ENCODE data around the gene SLC9A8.

The SLC9A8 gene

DNA sequence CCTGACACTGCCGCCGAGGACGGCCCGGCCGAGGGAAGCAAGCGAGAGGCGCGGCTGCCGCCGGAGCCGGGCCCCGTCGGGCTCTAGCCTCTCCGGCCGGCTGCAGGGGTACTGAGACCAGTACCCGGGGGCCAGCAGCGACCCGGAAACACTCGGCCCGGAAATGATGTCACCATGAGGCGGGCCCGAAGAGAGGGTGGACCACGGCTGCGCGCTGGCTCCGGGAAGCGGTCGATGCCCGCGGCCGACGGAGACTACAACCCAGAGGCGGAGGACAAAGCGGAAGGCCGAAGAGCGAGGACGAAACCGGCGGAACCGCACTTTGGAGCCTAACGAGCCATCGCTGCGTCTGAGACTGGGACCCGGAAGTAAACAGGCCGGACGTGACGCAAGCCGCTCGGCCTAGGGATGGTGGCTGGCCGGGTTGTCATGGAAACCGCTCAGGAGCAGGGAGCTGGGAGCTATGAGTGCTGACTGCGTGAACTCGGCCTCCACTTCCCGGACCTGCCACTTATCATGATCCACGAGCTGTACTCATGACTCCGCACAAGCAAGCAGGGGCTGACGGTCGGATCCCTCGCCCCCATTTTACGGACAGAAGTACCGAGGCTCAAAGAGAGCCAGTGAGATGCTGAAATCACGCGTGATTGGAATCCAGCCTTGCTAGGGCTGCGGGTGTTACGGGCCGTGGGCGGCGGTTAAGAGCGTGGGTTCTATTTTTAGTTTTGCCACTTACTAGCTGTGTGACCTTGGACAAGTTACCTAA, 102.9 kb downstream of the SLC9A8 start, which contains the start of gene SPATA2:
TSS of gene SPATA2 (minus strand) at position 150 of the 766 bp plus-strand sequence. CDS start 7,039 bp downstream, outside the sequence.
- DNase-seq (ENCODE audit: low read depth, low spot score), result peak; percentile 66

DNA sequence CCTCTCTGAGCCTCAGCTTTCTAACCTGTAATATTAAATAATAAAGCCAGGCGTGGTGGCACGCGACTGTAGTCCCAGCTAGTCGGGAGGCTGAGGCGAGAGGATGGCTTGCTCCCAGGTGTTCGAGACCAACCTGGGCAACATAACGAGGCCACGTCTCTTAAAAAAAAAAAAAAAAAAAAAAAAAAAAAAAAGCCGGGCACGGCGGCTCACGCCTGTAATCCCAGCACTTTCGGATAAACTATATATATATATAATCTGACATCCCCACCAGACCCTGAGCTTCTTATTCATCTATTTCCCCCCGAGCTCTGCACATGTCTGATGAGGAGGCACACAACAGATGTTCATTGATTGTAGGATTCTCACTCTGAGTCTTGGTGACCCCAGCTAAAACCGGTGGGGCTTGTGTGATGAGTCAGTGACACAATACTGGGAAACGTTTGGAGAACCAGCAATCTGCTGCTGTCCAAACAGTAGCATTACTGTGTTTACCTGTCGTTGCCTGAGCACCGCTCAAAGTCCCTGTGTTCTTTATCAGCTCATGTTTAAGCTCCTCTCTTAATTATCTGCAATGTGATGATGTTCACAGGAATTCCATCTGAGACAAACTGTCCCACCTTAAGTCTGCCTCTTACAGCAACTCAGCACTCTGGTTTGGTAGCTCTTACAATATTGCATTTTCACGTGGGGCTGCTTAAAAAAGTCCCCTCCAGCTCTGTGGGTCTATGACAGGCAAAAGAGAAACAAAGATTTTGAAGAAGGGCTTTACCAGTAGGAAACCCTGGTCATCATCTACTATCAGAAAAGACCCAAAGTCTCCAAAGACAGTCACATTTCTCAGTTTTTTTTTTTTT, 103.7 kb downstream of the SLC9A8 start:
- DNase-seq (ENCODE audit: low read depth, low spot score), result no peak

DNA sequence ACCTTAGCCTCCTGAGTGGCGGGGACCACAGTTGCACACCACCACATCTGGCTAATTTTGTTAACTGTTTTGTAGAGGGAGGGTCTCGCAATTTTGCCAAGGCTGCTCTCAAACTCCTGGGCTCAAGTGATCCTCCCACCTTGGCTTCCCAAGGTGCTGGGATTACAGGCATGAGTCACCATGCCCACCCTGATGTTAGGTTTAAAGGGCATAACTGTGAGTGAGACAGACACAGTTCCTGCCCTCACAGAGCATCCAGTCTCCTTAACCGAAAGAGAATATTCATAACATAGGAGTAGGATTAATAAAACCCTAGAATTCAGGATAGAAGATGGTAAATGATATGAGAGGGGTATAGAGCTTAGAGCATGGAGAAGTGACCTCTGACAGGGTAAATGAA, 105.8 kb downstream of the SLC9A8 start:
- DNase-seq (ENCODE audit: low read depth, low spot score), result no peak

DNA sequence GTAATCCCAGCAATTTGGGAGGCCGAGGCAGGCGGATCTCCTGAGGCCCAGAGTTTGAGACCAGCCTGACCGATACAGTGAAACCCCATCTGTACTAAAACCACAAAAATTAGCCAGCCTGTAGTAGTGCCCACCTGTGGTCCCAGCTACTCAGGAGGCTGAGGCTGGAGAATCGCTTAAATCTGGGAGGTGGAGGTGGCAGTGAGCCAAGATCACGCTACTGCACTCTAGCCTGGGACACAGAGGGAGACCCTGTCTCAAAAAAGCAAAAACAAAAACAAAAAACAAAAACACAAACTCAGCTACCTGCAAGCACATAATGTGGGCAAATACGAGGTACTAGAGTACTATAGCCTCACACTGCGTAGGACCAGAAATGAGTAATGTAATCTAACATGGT, 106.4 kb downstream of the SLC9A8 start:
- no peak for DNase-seq (ENCODE audit: low read depth, low spot score)

DNA sequence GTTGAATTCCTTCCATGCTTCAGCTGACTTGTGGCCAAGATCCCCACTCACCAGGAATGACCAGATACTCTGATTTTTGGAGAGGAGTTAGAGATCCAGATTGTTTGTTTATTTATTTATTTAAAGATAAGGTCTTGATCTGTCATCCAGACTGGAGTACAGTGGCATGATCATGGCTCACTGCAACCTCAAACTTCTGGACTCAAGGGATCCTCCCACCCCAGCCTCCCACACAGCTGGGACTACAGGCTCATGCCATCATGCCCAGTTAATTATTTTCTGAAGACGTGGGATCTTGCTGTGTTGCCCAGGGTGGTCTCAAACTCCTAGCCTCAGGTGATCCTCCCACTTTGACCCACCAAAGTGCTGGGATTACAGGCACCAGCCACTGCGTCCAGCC, 106.8 kb downstream of the SLC9A8 start:
- no peak for DNase-seq (ENCODE audit: low read depth, low spot score)

DNA sequence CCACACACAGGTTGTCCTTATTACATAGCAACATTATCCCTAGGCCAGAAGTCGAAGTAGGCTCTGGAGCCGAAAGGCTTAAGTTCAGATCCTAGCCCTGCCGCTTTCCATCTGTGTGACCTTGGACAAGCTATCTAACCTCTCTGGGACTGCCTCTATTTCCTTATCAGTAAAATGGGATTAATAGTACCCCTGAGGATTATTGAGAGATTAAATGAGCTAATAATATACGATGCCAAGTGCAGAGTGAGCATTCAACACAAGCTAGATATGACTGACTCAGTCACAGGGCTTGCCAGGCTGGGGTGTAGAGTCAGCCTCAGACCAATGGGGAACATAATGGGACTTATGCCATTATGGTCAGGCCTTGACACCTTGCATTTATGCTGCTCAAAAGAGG, 111.6 kb downstream of the SLC9A8 start:
- no peak for DNase-seq (ENCODE audit: low read depth, low spot score)

DNA sequence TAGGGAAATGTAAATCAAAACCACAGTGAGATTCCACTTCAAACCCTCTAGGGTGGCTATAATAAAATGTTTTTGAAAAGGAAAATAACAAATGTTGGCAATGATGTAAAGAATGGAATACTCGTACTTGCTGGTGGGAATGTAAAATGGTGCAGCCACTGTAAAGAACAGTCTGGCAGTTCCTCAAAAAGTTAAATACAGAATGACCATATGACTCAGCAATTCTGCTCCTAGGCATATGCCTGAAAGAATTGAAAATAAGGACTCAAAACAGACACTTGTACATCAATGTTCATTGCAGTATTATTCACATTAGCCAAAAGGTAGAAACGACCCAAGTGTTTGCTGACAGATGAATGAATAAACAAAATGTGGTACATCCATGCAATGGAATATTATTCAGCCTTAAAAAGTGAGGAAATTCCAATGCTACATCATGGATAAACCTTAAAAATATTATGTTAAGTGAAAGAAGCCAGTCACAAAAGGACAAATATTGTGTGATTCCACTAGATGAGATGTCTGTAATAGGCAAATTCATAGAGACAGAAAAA, 113.3 kb downstream of the SLC9A8 start:
- no peak for DNase-seq (ENCODE audit: low read depth, low spot score)

DNA sequence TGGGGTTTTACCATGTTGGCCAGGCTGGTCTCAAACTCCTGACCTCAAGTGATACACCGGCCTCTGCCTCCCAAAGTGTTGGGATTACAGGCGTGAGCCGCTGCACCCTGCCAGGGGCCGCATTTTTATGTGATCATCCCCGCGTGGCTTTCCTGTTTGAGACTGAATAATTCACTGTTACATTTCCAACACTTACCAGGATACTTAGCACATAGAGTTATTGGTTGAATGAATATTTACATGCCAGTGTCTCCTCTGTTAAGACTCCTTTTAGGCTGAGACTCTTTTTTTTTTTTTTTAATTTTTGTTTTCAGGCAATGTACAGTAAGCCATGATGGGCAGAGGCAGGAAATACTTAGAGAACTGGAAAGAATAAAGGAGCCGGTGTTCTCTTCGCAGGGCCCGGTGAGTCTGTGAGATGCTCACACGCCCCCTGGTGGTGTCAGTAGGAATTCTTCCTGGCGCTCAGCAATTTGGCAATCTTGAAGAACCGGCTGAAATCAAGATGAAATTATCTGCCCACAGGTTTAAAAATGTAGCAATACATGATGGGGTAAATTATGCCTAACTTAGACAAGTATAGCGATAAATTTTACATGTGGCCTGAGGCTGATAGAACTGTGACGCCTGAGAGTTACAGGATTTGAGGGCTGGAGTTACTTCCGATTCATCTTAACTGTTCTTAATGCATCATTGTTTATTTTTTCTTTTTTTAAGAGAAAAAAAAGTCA, 115.9 kb downstream of the SLC9A8 start:
- DNase-seq (ENCODE audit: low read depth, low spot score), result peak; percentile 63

DNA sequence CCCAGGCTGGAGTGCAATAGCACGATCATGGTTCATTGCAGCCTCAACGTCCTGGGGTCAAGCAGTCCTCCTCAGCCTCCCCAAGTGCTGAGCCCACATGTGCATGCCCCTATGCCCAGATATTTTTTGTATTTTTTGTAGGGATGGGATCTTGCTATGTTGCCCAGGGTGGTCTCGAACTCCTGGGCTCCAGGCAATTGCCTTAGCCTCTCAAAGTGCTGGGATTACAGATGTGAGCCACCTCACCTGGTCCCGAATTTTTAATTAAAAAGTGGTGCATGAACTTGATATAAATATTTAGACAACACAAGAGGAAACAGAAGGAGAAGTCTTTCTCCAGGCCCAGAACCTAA, 116.5 kb downstream of the SLC9A8 start:
- no peak for DNase-seq (ENCODE audit: low read depth, low spot score)

DNA sequence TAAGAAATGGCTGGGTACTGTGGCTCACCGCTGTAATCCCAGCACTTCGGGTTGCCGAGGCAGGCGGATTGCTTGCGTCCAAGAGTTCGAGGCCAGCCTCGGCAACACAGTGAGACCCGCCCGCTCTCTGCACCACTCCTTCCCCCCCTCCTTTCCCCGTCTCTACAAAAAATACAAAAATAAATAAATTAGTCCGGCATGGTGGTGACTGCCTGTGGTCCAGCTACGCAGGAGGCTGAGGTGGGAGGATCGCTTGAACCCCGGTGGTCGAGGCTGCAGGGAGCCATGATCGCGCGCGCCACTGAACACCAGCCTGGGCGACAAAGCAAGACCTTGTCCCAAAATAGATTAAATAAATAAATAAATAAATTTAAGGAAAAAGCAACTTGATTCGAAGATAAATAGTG, 123.1 kb downstream of the SLC9A8 start:
- DNase-seq (ENCODE audit: low read depth, low spot score), result no peak

DNA sequence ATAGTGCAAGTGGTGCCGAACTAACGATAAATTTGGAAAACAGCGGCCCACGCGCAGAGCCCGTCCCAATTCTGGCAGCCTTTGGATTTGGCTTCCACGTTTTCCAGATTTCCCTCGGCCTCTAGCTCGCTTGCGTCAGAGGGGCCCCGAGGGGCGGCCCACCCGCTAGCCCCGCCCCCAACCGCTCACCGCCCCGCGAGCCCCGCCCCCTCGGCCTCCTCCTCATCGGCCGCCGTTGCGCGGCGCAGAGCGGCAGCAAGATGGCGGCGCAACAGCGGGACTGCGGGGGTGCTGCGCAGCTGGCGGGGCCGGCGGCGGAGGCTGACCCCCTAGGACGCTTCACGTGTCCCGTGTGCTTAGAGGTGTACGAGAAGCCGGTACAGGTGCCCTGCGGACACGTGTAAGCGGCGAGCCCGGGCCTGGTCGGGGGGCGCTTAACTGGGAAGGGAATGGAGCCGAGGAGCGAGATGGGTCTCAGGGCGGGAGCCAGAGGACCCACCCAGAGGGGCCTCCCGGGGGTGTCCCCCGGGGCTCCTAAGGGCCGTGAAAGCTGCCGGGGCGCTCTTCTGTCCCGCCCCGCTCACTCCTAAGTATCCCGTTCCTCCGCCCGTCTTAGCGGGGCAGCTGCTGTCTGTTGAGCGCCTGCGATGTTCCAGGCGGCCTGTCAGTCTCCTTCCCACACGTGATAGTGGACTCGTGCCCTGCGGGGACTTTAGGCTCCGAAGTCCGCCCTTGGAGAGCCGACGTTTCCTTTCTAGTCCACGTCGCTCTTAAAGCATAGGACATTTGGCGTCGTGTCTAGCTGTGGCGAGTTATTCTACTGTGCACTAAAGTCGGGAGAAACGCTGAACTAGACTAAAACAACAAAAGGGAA, 123.8 kb downstream of the SLC9A8 start, which contains the start of gene RNF114:
TSS of gene RNF114 (plus strand) at position 245 of the 874 bp plus-strand sequence. CDS start at position 261, 16 bp downstream.
- peak; percentile 43 for DNase-seq (ENCODE audit: low read depth, low spot score)

DNA sequence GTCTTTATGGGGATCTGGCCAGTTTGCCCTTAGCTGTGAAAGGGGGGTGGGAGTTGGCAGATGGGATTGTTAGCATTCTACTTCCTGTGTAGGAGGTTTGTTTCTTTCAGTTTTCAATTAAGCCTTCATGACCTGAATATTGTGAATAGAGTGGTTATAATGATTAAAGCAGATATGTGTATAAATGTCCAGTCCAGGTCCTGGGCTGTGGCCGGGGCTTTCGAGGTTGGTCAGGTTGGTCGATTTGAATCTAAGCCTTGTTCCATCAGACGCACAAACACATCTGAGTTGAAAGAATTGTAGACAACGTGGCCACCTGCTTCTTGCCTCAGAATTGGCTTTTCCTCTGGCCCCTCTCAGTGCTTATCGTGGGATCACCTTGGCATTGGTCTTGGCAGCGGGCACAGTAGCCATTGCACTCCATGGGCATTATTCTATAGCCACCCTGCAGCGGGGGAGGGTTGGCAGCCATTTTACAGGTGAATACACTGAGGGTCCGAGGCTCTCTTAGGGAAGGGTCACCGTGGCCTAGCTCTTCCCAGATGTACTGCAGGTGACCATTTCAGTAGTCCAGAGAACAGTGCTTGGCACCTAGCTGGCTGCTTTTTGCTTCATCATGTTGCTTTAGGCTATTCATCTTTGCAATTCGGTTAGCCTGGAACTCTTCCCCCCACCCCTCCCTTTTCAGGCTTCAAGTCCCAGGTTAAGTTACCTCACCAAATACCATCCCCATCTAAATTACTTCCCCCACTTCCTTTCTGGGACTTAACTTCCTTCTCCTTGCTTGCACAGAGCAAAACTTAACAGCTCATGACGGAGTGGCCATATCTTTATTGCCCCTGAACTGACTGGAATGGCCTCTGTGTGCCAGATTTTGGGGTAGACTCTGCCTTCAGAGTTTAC, 124.7 kb downstream of the SLC9A8 start:
- DNase-seq (ENCODE audit: low read depth, low spot score), result no peak

DNA sequence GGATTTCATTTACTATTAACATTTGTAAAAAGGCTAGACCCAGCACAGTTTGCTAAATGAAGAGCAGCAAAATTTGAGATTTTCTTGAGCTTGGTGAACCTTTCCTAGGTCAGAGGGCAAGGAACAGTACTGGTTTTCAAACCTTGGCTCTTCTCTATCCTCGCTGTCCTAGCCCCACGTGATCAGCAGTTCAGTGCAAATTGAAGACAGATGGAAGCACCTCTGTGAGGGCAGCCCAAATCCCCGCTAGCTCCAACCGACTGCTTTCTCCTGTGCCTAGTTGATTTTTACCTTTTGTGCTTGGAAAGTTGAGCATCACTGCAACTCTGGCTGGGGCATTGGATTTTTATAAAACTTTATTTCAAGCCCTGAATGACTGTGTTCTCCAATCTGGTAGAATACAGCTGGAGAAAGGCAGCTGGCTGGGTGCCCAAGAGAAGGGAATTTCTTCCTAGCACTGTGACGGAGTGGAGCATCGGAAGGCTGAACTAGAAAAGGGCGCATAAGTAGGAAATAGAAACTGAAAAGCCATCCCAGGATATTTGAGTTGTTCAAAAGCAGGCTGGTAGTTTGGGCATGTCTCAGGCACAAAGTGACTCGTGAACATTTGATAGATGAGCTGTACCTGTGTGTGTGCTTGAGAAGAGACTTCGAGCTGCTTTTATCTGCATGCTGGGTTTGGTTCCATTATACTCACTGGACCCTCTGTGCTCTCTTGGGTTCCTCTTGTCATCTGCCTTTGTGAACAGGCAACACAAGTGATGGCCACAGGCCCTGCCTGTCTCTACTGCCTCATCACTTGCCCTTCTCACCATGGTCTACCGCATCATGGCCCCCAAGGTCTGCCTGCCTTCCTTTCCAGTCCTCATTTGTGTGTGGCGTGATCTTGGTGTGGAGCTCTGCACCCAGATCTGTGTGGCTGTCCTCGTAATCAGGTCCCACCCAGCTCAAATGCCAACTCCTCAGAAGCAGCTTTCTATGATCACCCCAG, 125.8 kb downstream of the SLC9A8 start:
- DNase-seq (ENCODE audit: low read depth, low spot score), result no peak

DNA sequence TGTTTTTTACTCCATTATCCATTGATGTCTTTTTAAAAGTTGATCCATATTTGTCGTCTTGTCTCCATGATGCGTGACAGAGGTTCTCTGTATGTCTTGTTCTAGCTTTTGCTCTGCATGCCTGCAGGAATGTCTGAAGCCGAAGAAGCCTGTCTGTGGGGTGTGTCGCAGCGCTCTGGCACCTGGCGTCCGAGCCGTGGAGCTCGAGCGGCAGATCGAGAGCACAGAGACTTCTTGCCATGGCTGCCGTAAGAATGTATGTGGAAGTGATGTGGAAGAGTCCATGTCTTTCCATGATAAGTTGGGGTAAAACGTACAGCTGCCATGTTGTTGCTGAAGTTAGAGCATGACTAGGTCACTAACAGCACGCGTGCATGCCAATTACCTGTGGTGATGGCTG, 128.8 kb downstream of the SLC9A8 start:
- no peak for DNase-seq (ENCODE audit: low read depth, low spot score)
